GM23338 (cell line): ENCODE results near the gene NFIA. TPM values are rescaled to one million over a fixed set of nuclear protein-coding genes. Genes with fewer than 3 reads are reported as not detected.

ENCODE experiments used
- ATAC-seq: fragments of 200-7000 bp; cut with Tn5 transposase; 3 replicates; pipeline ENCODE4 v1.9.1; 2020
- DNase-seq: peaks from one replicate; pipeline ENCODE4 v3.0.0-alpha.2; 2015; ENCODE audit warnings: low spot score
- H2AFZ ChIP-seq: fragments of 200-600 bp; sonication (generic); 2 replicates; pipeline ENCODE4 v1.8.0; 2016; ENCODE audit warnings: antibody characterized with exemption, mild to moderate bottlenecking, moderate library complexity
- H3F3A ChIP-seq: fragments of 200-600 bp; sonication (generic); replicated peaks from 2 replicates; pipeline ENCODE4 v1.8.0; 2017; ENCODE audit warnings: antibody characterized with exemption, mixed run types, low read depth
- H3K27ac ChIP-seq: fragments of 200-600 bp; sonication (generic); 2 replicates; pipeline ENCODE4 v1.6.1; 2016; ENCODE audit warnings: low read depth
- H3K27me3 ChIP-seq: fragments of 200-600 bp; sonication (generic); 2 replicates; pipeline ENCODE4 v1.8.0; 2016; ENCODE audit warnings: mild to moderate bottlenecking, mixed run types, moderate library complexity; ENCODE audit not compliant: insufficient read depth
- H3K36me3 ChIP-seq: fragments of 200-600 bp; sonication (generic); 2 replicates; pipeline ENCODE4 v1.8.0; 2016; ENCODE audit warnings: mild to moderate bottlenecking; ENCODE audit not compliant: insufficient read depth
- H3K4me1 ChIP-seq: fragments of 200-600 bp; sonication (generic); 2 replicates; pipeline ENCODE4 v1.8.0; 2016; ENCODE audit warnings: mild to moderate bottlenecking, moderate library complexity; ENCODE audit not compliant: insufficient read depth
- H3K4me2 ChIP-seq: fragments of 200-600 bp; sonication (generic); 2 replicates; pipeline ENCODE4 v1.7.1; 2017; ENCODE audit warnings: mixed run types
- H3K4me3 ChIP-seq: fragments of 200-600 bp; sonication (generic); 2 replicates; pipeline ENCODE4 v1.6.1; 2016; ENCODE audit warnings: mixed run types
- H3K79me2 ChIP-seq: fragments of 200-600 bp; sonication (generic); replicated peaks from 2 replicates; pipeline ENCODE4 v1.8.0; 2017; ENCODE audit warnings: mild to moderate bottlenecking; ENCODE audit not compliant: insufficient read depth
- H3K9me2 ChIP-seq: fragments of 200-600 bp; sonication (generic); 2 replicates; pipeline ENCODE4 v1.8.0; 2017; ENCODE audit not compliant: insufficient read depth
- H4K20me1 ChIP-seq: fragments of 200-600 bp; sonication (generic); replicated peaks from 2 replicates; pipeline ENCODE4 v1.8.0; 2017; ENCODE audit warnings: mild to moderate bottlenecking; ENCODE audit not compliant: insufficient read depth
- H3K27ac Mint-ChIP-seq: 2 replicates; pipeline ENCODE4 v1.8.0; 2020; ENCODE audit warnings: inconsistent platforms, mild to moderate bottlenecking, moderate library complexity, mixed read lengths
- H3K27me3 Mint-ChIP-seq: 3 replicates; pipeline ENCODE4 v1.8.0; 2022; ENCODE audit warnings: low read depth, mild to moderate bottlenecking, moderate library complexity, mixed read lengths, inconsistent platforms; ENCODE audit not compliant: insufficient read depth, poor library complexity
- H3K36me3 Mint-ChIP-seq: 3 replicates; pipeline ENCODE4 v1.8.0; 2021; ENCODE audit warnings: low read depth, mild to moderate bottlenecking, inconsistent platforms, moderate library complexity, mixed read lengths
- H3K4me1 Mint-ChIP-seq: 3 replicates; pipeline ENCODE4 v1.8.0; 2020; ENCODE audit warnings: mild to moderate bottlenecking, inconsistent platforms, mixed read lengths
- H3K4me3 Mint-ChIP-seq: 3 replicates; pipeline ENCODE4 v1.8.0; 2021; ENCODE audit warnings: moderate library complexity, mild to moderate bottlenecking, inconsistent platforms, mixed read lengths
- H3K9me3 Mint-ChIP-seq: 3 replicates; pipeline ENCODE4 v1.8.0; 2020; ENCODE audit warnings: moderate library complexity, mild to moderate bottlenecking, inconsistent platforms, mixed read lengths
- CREB1 ChIP-seq: fragments of 250-450 bp; sonication (Bioruptor Pico); IDR thresholded peaks from 2 replicates; pipeline ENCODE4 v1.5.0; 2020; ENCODE audit warnings: low read depth, mild to moderate bottlenecking, moderate library complexity
- NANOG ChIP-seq: IDR thresholded peaks from 2 replicates; pipeline ENCODE4 v1.6.1; 2016; ENCODE audit warnings: antibody characterized with exemption, borderline replicate concordance
- ZNF114 ChIP-seq: fragments of 250-450 bp; sonication (Bioruptor Pico); IDR thresholded peaks from 2 replicates; pipeline ENCODE4 v1.5.0; 2020; ENCODE audit warnings: mild to moderate bottlenecking, moderate library complexity
- ZNF331 ChIP-seq: fragments of 250-450 bp; sonication (Bioruptor Pico); IDR thresholded peaks from 2 replicates; pipeline ENCODE4 v1.5.0; 2020; ENCODE audit warnings: low read depth, mild to moderate bottlenecking, moderate library complexity
- polyA plus RNA-seq: library from polyadenylated mRNA; unstranded; fragments of >200 nt; fragmentation: Nextera tagmentation; extraction: Ambion mirVana; gene quantifications from 2 replicates; pipeline ENCODE4 v1.2.1, GENCODE V29; 2016
- total RNA-seq: library from RNA; depleted of rRNA; stranded (reverse); fragments of >200 nt; shearing (Covaris generic); gene quantifications from 2 replicates; pipeline ENCODE4 v1.2.3, GENCODE V29; 2014
- TF ChIP-seq, protein P1 (sequence below): fragments of 250-450 bp; sonication (Bioruptor Pico); IDR thresholded peaks from 2 replicates; pipeline ENCODE4 v1.5.0; 2020; ENCODE audit warnings: mild to moderate bottlenecking, moderate library complexity
- TF ChIP-seq, protein P2 (sequence below): IDR thresholded peaks from 2 replicates; pipeline ENCODE4 v1.6.1; 2016; ENCODE audit warnings: antibody characterized with exemption
- TF ChIP-seq, protein P3 (sequence below): IDR thresholded peaks from one replicate; pipeline ENCODE4 v1.6.1; 2018; ENCODE audit warnings: antibody characterized with exemption; ENCODE audit not compliant: unreplicated experiment

Gene NFIA
- total and polyA plus RNA-seq, 2 experiments from 2014 or later, result 0.97 to 2.3 TPM

DNA sequence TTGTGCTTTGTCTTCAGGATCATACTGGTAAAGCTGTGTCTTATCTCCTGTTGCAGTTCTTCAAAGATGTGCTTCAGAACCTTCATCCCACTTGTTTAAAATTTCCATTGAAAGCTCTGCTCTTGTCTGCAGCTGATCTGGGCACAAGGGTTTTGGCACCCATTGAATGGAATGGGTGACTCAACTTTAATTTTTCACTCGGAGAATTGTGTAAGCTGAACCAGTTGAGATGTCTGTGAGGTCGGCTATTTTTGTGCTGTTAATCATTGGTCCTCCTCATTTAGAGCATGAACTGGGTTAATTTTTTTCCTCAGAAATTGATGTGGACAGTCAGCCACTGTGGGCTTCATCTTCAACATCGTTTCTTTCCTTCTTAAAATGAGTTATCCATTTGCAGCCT is 390.5 kb downstream of the NFIA start (continued):
- TF ChIP-seq, protein P1, sequence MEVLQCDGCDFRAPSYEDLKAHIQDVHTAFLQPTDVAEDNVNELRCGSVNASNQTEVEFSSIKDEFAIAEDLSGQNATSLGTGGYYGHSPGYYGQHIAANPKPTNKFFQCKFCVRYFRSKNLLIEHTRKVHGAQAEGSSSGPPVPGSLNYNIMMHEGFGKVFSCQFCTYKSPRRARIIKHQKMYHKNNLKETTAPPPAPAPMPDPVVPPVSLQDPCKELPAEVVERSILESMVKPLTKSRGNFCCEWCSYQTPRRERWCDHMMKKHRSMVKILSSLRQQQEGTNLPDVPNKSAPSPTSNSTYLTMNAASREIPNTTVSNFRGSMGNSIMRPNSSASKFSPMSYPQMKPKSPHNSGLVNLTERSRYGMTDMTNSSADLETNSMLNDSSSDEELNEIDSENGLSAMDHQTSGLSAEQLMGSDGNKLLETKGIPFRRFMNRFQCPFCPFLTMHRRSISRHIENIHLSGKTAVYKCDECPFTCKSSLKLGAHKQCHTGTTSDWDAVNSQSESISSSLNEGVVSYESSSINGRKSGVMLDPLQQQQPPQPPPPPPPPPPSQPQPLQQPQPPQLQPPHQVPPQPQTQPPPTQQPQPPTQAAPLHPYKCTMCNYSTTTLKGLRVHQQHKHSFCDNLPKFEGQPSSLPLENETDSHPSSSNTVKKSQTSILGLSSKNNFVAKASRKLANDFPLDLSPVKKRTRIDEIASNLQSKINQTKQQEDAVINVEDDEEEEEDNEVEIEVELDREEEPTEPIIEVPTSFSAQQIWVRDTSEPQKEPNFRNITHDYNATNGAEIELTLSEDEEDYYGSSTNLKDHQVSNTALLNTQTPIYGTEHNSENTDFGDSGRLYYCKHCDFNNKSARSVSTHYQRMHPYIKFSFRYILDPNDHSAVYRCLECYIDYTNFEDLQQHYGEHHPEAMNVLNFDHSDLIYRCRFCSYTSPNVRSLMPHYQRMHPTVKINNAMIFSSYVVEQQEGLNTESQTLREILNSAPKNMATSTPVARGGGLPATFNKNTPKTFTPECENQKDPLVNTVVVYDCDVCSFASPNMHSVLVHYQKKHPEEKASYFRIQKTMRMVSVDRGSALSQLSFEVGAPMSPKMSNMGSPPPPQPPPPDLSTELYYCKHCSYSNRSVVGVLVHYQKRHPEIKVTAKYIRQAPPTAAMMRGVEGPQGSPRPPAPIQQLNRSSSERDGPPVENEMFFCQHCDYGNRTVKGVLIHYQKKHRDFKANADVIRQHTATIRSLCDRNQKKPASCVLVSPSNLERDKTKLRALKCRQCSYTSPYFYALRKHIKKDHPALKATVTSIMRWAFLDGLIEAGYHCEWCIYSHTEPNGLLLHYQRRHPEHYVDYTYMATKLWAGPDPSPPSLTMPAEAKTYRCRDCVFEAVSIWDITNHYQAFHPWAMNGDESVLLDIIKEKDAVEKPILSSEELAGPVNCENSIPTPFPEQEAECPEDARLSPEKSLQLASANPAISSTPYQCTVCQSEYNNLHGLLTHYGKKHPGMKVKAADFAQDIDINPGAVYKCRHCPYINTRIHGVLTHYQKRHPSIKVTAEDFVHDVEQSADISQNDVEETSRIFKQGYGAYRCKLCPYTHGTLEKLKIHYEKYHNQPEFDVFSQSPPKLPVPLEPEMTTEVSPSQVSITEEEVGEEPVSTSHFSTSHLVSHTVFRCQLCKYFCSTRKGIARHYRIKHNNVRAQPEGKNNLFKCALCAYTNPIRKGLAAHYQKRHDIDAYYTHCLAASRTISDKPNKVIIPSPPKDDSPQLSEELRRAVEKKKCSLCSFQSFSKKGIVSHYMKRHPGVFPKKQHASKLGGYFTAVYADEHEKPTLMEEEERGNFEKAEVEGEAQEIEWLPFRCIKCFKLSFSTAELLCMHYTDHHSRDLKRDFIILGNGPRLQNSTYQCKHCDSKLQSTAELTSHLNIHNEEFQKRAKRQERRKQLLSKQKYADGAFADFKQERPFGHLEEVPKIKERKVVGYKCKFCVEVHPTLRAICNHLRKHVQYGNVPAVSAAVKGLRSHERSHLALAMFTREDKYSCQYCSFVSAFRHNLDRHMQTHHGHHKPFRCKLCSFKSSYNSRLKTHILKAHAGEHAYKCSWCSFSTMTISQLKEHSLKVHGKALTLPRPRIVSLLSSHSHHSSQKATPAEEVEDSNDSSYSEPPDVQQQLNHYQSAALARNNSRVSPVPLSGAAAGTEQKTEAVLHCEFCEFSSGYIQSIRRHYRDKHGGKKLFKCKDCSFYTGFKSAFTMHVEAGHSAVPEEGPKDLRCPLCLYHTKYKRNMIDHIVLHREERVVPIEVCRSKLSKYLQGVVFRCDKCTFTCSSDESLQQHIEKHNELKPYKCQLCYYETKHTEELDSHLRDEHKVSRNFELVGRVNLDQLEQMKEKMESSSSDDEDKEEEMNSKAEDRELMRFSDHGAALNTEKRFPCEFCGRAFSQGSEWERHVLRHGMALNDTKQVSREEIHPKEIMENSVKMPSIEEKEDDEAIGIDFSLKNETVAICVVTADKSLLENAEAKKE (CRISPR knock-in tag), result no peak
- TF ChIP-seq NANOG (no peak), CREB1 (CRISPR knock-in tag) (no peak)
- TF ChIP-seq, protein P2, sequence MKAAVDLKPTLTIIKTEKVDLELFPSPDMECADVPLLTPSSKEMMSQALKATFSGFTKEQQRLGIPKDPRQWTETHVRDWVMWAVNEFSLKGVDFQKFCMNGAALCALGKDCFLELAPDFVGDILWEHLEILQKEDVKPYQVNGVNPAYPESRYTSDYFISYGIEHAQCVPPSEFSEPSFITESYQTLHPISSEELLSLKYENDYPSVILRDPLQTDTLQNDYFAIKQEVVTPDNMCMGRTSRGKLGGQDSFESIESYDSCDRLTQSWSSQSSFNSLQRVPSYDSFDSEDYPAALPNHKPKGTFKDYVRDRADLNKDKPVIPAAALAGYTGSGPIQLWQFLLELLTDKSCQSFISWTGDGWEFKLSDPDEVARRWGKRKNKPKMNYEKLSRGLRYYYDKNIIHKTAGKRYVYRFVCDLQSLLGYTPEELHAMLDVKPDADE, result no peak

DNA sequence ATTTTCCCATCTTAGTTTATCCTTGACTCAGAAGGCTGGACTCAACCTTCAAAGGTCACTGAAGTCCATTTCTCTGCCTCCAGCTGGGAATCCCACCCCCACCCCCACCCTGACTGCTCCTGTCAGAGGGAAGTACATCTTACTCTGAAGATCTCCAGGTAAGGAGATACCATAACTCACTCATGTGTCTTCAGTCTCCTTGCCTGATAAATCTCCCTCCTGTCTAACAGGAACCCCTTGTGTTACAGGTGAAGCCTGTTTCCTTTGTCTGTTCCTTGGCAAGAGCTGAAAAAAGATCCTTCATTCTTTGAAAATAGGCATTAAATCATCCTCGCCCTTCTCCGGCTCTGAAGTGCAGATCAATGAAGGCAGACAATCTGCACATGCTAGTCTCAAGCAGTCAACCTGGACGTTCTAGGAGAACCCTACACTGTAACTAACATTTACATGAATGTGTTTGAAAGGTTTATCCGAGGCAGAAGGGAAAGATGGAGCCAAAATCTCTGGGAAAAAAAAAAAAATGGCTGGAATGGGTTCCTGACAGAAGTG is 392.0 kb downstream of the NFIA start:
- Histone ChIP-seq H3K27ac (no peak overlapping the region), H3K79me2 (no peaks in the 10 kb centered on the region), H3K27me3 (peaks cover 89% of the 10 kb centered on the region), H3K4me1 (no peaks in the 10 kb centered on the region), H3K9me2 (no peaks in the 10 kb centered on the region), H4K20me1 (peaks cover 5% of the 10 kb centered on the region; the same call in 1 of the 2 replicates), H3K36me3 (no peaks in the 10 kb centered on the region), H3K4me3 (no peak overlapping the region), H3K4me2 (no peak overlapping the region), H2AFZ (no peak overlapping the region), H3F3A (no peaks in the 10 kb centered on the region)
- no peaks in the 10 kb centered on the region for H3K36me3 Mint-ChIP-seq
- peaks cover 80% of the 10 kb centered on the region for H3K27me3 Mint-ChIP-seq
- no peak overlapping the region for H3K27ac Mint-ChIP-seq
- H3K4me3 Mint-ChIP-seq, result no peak overlapping the region
- H3K9me3 Mint-ChIP-seq, result no peaks in the 10 kb centered on the region
- TF ChIP-seq ZNF331 (CRISPR knock-in tag) (no peak), ZNF114 (no peak), CREB1 (CRISPR knock-in tag) (no peak)
- TF ChIP-seq, protein P3, sequence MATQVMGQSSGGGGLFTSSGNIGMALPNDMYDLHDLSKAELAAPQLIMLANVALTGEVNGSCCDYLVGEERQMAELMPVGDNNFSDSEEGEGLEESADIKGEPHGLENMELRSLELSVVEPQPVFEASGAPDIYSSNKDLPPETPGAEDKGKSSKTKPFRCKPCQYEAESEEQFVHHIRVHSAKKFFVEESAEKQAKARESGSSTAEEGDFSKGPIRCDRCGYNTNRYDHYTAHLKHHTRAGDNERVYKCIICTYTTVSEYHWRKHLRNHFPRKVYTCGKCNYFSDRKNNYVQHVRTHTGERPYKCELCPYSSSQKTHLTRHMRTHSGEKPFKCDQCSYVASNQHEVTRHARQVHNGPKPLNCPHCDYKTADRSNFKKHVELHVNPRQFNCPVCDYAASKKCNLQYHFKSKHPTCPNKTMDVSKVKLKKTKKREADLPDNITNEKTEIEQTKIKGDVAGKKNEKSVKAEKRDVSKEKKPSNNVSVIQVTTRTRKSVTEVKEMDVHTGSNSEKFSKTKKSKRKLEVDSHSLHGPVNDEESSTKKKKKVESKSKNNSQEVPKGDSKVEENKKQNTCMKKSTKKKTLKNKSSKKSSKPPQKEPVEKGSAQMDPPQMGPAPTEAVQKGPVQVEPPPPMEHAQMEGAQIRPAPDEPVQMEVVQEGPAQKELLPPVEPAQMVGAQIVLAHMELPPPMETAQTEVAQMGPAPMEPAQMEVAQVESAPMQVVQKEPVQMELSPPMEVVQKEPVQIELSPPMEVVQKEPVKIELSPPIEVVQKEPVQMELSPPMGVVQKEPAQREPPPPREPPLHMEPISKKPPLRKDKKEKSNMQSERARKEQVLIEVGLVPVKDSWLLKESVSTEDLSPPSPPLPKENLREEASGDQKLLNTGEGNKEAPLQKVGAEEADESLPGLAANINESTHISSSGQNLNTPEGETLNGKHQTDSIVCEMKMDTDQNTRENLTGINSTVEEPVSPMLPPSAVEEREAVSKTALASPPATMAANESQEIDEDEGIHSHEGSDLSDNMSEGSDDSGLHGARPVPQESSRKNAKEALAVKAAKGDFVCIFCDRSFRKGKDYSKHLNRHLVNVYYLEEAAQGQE, result no peak
- DNase-seq (no peak), ATAC-seq (no peak)
- H3K4me1 Mint-ChIP-seq, result no peaks in the 10 kb centered on the region; the same call in 2 of the 3 replicates
